GM18909 (cell line): ENCODE results near the gene CNTN5.

Experiments
- ATAC-seq: cut with Tn5 transposase; IDR thresholded peaks from one replicate; pipeline ENCODE4 v1.9.1; 2021; ENCODE audit warnings: mild to moderate bottlenecking; ENCODE audit not compliant: unreplicated experiment, poor library complexity

The CNTN5 gene

DNA sequence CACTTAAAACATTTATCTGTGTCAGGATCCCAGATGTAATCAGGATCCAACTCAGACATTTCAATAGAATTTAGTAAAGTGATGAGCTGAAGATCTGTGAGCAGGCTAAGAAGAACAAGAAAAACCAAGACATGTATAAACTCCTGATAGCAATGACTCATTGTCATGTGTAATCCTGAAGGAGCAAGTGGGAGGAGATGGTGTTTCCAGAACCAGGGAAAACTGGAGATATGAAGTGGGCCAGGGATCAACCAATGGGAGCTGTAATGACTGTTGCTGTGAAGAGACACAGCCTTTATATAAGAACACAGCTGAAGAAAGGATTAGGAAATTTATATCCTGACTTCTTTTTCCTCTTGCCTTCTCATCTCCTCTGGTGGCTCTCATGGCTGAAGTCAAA is 983.8 kb downstream of the CNTN5 start:
- no peak for ATAC-seq

DNA sequence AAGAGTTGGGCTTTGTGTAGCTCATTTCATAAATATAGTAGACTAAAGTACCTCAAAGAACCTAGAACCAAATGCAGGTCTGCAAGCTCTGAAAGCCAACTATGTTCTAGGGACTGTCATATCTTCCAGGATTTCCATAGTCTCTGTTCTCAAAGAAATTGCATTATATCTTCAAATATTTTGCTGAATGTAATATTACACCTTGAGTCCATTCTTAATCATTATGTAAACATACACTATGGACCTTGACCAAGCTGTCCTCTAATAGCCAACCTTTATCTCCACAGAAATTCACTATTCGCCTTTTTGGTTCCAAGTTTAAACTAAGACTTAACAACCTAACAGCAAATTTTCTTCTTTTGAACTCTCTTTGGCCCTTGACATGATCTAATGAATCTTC is 987.7 kb downstream of the CNTN5 start:
- ATAC-seq: no peak

GRCh38 chr11:100009728-100010127 is 989.0 kb downstream of the CNTN5 start:
- ATAC-seq: no peak

- no peak for ATAC-seq
Measured at GRCh38 chr11:100010393-100010792, 989.6 kb downstream of the CNTN5 start.

DNA sequence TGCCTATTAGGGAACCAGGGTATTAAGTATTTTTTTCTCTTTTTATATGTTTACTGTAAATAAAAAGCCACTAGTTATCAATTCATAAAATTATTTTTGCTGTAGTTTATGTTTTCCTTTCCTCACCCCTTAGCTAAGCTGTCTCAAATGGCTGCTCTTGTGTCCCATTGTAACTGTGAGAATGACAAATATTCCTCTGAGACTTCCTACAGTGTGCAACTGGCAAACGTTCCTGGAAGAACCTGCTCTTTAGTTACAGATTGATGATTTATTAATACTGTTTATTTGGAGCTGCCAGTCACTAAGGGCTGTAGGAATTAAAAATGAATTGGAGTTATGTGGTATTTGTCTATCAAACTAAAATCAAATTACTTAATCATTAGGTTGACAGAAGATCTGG is 990.9 kb downstream of the CNTN5 start:
- ATAC-seq: no peak

DNA sequence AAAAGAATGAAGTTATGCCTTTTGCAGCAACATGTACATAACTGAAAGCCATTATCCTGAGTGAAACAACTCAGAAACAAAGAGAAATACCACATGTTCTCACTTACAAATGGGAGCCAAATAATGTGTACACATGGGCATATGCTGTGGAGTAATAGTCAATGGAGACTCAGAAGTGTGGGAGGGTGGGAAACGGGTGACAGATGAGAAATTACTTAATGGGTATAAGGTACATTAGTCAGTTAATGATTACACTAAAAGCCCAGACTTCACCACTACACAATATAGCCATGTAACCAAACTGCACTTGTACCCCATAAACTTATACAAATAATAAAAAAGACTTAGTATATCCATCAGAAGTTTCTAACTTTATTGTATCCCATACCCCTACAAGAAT is 992.3 kb downstream of the CNTN5 start:
- no peak for ATAC-seq

GRCh38 chr11:100031973-100032372 is 1011.2 kb downstream of the CNTN5 start:
- ATAC-seq: no peak

DNA sequence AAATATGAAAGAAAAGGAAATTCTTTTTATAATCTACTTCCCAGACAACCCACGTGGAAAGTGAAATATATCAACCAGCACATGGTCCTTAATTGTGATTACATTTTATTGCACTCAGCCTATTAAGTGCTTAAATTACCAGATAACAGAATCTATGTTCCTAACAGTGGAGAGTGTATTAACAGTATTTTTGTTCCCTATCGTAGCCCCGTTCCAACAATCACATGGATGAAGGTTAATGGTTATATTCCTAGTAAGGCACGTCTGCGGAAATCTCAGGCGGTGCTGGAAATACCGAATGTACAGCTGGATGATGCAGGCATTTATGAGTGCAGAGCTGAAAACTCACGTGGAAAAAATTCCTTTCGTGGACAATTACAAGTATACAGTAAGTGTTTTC is 1040.3 kb downstream of the CNTN5 start:
- no peak for ATAC-seq

- no peak for ATAC-seq
Measured at GRCh38 chr11:100066399-100066798, 1045.7 kb downstream of the CNTN5 start.

DNA sequence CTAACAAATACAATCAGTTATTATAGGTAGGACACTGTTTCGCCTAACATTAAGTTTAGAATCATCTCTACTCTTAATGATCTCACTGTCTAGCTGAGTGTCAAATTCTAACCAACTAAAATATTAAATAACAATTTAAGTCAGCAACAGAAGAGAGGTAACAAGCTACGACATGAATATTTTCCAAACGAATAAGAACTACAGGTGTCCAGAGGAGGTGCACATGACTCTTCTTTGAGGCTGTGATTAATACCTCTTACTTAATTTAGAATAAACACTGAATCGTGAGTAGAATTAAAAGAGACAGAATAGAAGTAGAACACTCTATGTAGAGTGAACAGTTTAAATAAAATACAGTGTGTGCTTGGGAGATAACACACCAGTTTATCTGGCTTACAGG is 1047.4 kb downstream of the CNTN5 start:
- ATAC-seq: no peak

GRCh38 chr11:100072131-100072530 is 1051.4 kb downstream of the CNTN5 start:
- ATAC-seq: no peak

DNA sequence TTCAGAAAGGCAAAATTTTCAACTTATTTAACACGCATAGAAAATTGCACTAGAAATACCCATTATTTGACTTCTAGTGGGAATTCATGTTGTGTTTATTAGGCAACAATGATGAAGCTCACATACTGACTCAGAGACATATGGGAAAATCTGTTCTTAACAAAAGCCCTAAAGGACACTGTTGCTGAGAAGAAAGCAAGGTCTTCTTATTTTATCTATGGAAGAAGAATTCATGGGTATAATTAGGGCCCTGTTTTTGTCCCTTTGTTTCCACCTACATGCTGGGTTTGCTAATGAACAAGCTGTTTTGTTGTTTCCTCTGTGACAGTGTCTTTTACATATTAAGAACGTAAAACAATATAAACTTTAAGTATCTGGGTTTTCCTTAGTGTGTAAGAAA is 1059.6 kb downstream of the CNTN5 start:
- no peak for ATAC-seq

GRCh38 chr11:100080821-100081220 is 1060.1 kb downstream of the CNTN5 start:
- no peak for ATAC-seq

DNA sequence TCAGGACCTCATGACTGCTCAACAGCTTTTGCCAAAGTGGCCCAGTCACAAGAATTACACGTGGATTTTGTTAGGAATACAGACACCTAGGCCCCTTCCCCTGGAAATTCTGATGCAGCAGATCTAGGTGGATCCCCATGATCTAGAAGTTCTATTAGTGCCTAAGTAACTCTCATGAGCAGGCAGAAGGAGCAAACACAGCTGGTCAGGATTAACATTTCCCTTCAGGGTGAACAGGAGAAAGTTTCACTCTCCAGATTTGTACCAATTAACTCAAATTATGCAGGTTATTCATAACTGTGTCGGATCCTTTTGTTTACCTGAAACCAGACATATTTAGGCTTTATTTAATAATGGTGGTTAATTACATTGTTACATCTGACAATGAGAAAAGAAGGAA is 1072.9 kb downstream of the CNTN5 start:
- ATAC-seq: no peak

DNA sequence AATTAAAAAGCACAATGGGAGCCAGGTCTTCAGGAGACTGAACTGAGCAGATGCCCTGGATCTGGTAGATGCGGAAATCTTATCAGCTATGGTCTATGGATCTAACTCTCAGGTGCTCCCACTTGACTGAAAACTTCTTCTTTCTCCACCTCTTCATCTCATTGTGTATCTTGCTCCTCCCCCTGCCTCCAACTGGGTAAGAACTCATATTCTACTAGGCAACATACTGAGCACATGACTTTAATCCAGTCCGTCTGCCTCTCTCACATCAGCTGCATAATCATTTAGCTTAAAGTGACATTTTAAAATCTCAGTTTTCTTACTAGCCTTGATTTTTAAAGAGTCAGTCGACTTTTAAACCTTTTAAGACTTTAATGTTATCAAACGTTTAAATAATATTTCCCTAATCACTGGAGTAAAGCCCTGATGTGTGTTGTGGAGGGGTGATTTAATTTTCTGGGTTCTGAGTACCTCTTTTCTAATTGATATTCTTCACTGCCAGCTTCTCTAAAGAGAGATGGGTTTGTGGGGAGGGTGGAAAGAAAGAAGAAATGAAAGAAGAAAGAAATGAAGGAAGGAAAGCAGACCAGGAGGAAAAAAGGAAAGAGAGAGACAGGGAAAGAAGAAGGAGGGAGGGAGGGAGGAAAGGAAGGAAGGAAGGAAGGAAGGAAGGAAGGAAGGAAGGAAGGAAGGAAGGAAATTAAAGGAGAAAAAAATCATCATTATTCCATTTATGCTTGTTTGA is 1073.5 kb downstream of the CNTN5 start:
- no peak for ATAC-seq

DNA sequence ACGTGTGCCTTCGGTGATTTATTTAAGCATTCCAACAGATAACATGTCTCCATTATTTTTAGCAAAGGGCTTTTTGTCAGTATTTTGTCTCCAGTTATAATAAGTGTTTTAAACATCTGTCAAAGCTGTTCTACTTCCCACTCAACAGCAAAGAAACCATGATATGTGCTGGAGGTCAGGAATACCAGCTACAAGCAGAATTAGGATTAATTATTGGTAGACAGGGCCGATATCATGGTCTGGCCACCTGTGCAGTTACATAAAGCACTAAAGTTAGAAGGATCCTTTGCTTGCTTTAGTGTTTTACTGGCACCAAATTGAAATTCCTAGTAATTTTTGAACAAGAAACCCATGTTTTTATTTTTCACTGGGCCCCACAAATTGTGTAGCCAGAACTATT is 1075.1 kb downstream of the CNTN5 start:
- ATAC-seq: no peak

DNA sequence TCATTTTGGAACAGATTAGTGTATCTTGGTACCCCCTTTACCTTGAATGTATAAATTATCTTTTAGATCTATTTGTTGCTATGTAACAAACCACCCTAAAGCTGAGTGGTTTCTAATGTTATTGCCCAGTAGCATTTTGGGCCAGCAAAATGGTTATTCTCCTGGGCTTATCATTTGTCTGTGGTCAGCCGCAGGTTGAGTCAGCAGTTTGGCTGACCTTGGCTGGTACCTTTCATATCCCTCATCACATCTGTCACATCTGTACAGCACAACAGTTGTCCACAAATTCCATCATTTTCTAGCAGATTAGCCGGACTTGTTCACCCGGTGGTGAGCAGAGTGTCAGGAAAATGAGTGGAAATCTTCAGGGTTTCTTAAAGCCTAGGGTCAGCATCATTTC is 1077.8 kb downstream of the CNTN5 start:
- no peak for ATAC-seq

DNA sequence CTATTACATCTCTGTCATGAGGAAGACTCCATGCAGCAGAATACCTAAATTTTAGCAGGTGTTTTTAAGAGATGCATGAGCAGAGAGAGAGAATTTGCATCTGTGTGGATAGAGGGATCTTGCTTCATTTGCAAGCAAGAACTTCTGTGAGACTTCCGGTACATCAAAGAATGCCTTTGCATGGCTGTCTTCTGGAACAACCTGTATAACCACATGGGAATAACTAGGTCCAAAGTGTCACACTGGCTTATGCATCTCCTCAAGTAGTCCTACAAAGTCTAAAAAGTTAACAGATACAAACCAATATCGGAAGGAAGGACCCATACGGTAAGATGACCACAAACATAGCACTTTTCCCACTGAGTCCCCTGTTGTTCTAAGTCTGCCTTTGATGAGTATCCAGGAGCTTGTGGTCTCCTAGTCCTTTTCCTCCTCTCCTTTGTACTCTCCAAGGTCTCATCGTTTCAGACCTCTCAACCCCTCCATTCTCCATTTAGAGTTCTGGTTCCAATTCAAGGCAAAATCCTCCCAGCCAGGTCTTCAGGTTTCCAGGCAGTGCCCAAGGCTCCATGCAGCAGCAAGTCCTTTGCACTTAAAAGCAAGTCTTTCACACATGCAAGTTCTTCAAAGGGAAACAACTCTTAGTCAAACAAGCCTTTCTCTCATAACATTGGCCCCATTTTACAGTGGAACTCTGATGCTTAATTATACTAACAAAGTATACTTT is 1084.7 kb downstream of the CNTN5 start:
- no peak for ATAC-seq

GRCh38 chr11:100105982-100106358 is 1085.2 kb downstream of the CNTN5 start:
- no peak for ATAC-seq

DNA sequence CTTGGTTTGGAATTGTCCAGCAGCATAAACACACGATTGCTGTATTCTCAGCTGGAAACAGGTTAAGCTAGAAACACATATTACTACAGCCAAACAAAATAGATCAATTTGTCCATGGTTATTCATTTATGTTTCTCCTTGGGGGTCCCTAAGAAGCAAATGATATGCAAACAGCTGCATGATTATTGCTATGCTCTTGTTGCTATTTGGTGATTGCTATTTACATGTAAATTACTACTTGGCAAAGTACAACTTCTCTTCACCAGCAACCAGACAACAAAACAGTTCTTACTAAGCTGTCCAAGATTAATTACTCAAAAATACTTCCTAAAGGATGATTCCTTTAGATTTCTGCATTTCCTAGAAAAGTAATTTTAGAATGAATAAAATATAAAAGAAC is 1098.4 kb downstream of the CNTN5 start:
- ATAC-seq: no peak

DNA sequence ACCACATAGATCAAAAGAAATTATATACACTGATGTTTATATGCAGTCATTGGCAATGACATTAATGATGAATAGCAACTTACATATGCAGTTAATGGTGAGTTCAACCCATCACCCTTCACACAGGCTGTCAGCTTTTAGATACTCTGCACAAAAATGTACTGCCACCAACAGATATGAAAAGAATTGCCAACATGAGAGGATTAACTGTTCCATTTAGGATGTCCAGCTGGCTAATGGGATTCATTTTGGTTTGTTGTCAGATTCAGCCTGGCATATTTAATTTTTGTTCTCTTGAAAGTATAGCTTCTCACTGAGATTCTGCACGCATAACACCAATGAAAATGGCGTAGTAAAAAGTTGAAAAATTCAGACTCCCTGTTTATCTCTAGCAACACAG is 1112.4 kb downstream of the CNTN5 start:
- no peak for ATAC-seq

- no peak for ATAC-seq
Measured at GRCh38 chr11:100141201-100141600, 1120.5 kb downstream of the CNTN5 start.
